GM12801 (cell line): Measurements from ENCODE around the gene EDA.

ENCODE experiments used
- CTCF ChIP-seq: IDR thresholded peaks from one replicate; pipeline ENCODE4 v1.5.1; 2011; ENCODE audit warnings: control low read depth; ENCODE audit not compliant: insufficient read length; ENCODE audit errors: extremely low read depth

Gene EDA

GRCh38 chrX:69613946-69614345 lies 2.0 kb upstream of the EDA start:
- no peak for TF ChIP-seq CTCF

GRCh38 chrX:69614886-69615285 lies 1.0 kb upstream of the EDA start:
- TF ChIP-seq CTCF = no peak

- TF ChIP-seq CTCF = no peak
These were observed 571 bp upstream of the EDA start for GRCh38 chrX:69615342-69615741.

- no peak for TF ChIP-seq CTCF
These were observed 717 bp downstream of the EDA start for GRCh38 chrX:69616457-69617203.

GRCh38 chrX:69618803-69619202 lies 2.9 kb downstream of the EDA start:
- TF ChIP-seq CTCF = no peak

- no peak for TF ChIP-seq CTCF
These were observed 10.2 kb downstream of the EDA start for GRCh38 chrX:69626129-69626528.

GRCh38 chrX:69627744-69628143 lies 11.8 kb downstream of the EDA start:
- TF ChIP-seq CTCF = no peak
